NCI-H1694 treated with DMSO at 0.1 percent for 48 hours (cell line): ENCODE data around the gene ONECUT2.

Experiments
- DNase-seq: peaks from one replicate; lab custom pipeline; 2025; lab: John Stamatoyannopoulos, UW

Gene ONECUT2

DNA sequence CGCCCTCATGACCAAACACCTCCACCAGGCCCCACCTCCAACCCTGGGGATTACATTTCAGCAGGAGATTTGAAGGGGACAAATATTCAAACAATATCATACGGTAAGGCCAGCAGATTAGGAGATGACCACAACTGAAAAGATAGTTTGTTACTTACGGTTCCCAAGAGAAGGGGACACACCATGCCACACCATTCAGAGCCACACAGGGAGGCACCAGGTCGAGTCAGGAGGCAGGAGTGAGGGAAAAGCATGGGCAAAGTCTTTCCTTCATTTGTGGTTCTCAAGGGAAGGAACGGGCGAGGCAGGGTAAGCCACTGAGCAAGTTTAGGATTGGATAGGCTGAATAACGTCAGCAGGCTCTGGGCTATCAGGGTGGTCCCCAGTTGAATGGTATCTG is 94.0 kb downstream of the ONECUT2 start:
- no peak for DNase-seq

- DNase-seq = no peak
These were observed 98.1 kb downstream of the ONECUT2 start for GRCh38 chr18:57533006-57533867.

DNA sequence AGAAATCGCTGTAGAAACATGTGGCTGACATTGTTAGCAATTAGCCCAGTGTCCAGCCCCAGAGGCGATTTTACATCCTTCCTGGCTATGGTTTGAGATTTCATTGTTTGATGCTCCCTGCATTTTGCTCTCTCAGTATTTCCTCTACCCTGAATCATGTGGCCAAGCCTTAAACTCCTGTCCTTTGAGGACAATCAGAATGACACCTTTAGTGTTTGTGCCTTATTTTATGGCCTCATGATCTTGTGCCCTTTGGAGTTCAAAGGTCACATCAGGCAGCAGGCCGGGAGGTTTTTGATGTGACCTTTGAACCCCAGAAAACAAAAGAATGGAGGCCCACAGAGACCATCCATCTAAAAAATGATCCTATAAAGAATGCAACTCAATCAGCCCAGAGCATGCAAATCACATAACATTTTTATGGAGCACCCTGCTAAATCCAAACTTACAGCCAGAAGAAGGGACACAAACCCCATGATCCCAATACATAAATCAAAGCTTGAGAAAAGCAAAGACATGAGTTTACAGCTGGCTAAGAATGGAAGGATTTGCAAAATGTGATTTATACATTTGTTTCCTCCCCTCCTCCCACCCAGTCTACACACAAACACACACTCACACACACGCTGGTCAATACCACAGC is 98.8 kb downstream of the ONECUT2 start:
- DNase-seq = no peak

DNA sequence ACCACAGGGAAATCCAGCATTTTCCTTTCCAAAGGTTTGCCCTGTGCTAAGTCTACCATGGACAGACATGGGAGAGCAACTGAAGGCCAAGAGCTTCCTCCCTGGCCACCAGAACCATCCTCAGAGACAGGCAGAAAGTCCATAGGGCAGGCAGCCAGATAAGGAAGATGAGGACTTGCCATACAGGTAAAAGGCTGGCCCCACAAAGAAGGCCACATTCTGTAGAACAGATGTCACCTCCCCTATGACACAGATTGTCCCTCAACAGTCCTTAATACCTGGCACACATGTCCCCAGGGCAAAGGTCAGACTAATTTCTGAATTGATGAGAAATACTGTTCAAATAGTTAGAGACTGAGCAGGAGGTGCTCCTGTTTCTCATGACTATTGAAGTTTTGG is 99.3 kb downstream of the ONECUT2 start:
- DNase-seq = no peak

GRCh38 chr18:57538614-57539013 is 103.4 kb downstream of the ONECUT2 start:
- DNase-seq = no peak

DNA sequence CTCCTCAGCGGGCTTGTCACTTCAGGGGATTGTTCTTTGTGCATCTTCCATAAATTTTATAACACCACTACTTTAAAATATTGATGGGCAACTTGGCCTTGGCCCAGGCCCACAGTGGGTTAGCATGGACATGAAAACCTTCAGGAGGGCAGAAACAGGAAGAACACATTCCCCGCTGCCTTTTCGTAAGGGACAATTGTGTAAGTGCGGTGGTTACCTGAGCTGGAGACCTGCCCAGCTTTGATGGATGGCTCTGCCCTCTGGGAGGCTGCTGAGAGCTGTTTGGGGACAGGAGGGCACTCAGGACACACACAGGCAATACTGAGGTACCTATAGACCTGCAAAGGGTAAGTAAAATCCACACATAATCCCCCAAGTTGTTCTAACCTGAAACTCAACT is 104.5 kb downstream of the ONECUT2 start:
- no peak for DNase-seq
